GM18517 (cell line): ENCODE measurements around the gene RWDD3.

Source experiments
- ATAC-seq: cut with Tn5 transposase; IDR thresholded peaks from one replicate; pipeline ENCODE4 v1.9.1; 2021; ENCODE audit warnings: mild to moderate bottlenecking, moderate library complexity; ENCODE audit not compliant: unreplicated experiment

RWDD3 gene

GRCh38 chr1:95281781-95282517, 47.9 kb downstream of the RWDD3 start:
- ATAC-seq: no peak

GRCh38 chr1:95282518-95282895, 48.5 kb downstream of the RWDD3 start:
- ATAC-seq: no peak

GRCh38 chr1:95284420-95284819, 50.4 kb downstream of the RWDD3 start:
- ATAC-seq: no peak

- ATAC-seq: no peak
Measured at GRCh38 chr1:95286479-95286878, 52.5 kb downstream of the RWDD3 start.

GRCh38 chr1:95287081-95287480, 53.1 kb downstream of the RWDD3 start:
- ATAC-seq: no peak

GRCh38 chr1:95287825-95288224, 53.8 kb downstream of the RWDD3 start:
- no peak for ATAC-seq
